GM21367 (cell line): ENCODE data around the gene CDC37L1.
"Not testable (repeated sequence)": the region's sequence is repeated elsewhere in the genome, so short reads cannot be mapped to it uniquely, and the experiment has no call there.

Source experiments
- ATAC-seq: cut with Tn5 transposase; IDR thresholded peaks from one replicate; pipeline ENCODE4 v1.9.1; 2021; ENCODE audit not compliant: unreplicated experiment

Gene CDC37L1

GRCh38 chr9:4748612-4749011 is 69.2 kb downstream of the CDC37L1 start:
- ATAC-seq, result no peak

DNA sequence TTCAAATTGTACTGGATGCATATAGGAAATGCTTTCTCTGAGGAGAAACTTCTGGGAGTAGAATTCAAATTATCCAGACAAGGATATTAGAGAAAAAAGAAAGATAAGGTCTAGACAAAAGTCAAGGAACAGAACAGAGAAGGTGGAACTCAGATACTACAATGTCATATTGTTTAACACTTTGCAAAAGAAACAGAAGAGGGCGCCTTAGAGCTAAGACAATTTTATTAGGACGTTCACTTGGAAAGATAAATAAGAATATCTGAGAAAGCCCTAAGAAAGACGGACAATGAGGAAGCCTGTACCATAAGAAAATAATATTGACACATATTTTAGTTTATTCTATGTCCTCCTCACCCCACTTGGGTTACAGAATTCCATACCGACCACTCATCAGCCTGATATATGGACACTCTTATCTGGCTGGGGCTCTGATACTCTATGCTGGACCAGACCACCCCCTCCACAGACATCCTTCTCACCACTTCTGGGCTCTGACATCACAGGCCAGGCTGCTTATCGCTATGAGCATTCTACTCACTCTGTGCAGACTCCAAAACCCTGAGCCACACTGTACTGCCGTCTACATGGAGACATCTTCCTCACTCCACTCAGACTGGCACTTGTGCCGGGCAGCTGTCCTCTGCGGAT is 70.8 kb downstream of the CDC37L1 start:
- ATAC-seq, result no peak

DNA sequence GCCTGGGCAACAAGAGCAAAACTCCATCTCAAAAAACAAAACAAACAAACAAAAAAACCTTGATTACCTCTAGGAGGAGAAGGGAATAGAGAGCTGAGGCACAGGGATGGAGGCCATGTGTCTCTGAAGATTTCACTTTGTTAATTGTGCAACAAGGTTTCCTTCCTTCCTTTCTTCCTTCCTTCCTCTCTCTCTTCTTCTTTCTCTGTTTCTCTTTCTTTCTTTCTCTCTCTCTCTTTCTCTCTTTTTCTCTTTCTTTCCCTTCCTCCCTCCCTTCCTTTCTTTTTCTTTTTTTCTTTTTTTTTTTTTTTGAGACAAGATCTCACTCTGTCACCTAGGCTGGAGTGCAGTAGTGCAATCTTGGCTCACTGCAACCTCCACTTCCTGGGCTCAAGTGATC is 75.2 kb downstream of the CDC37L1 start:
- ATAC-seq, result not testable (repeated sequence)

DNA sequence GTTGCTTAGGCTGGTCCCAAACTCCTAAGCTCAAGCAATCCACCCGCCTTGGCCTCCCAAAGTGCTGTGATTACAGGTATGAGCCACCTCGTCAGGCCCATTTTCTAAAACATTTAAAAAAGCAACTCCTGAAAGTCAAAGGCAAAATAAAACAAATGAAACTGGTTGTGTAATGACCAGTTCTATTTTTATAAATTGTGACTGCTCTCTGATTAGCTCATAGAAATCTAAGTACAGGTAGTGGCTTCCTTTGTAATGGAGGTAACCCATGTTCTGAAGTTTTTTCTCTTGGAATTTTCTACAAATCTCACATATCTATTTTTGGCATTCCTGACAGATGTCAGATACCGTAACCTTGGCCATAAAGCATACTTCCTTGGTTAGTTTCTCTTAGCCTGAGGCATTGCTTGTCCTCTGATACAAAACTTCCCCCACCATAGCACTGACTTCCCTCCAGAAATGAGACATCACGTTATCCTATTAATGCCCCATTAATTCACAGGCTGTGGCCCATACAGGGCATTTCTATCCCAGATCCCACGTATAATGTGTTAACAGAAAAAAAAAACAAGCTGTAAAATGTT is 75.7 kb downstream of the CDC37L1 start:
- no peak for ATAC-seq

GRCh38 chr9:4756420-4756819 is 77.1 kb downstream of the CDC37L1 start:
- no peak for ATAC-seq
